GM19351 (cell line): Measurements from ENCODE around the gene VMP1.
"Not testable (repeated sequence)": the region's sequence is repeated elsewhere in the genome, so short reads cannot be mapped to it uniquely, and the experiment has no call there.

ENCODE experiments used
- ATAC-seq: cut with Tn5 transposase; IDR thresholded peaks from one replicate; pipeline ENCODE4 v1.9.1; 2021; ENCODE audit warnings: mild to moderate bottlenecking, moderate library complexity; ENCODE audit not compliant: unreplicated experiment

Gene VMP1

DNA sequence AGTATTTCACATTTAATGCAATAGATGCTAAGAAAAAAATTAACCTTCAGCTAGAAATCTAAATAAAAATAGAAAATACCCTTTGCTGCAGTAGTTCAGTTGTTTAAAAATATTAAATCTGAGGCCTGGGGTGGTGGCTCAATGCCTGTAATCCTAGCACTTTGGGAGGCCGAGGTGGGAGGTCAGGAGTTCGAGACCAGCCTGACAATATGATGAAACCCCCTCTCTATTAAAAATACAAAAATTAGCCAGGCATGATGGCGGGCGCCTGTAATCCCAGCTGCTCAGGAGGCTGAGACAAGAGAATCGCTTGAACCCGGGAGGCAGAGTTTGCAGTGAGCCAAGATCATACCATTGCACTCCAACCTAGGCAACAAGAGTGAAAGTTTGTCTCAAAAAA is 98.9 kb downstream of the VMP1 start:
- ATAC-seq, result not testable (repeated sequence)

DNA sequence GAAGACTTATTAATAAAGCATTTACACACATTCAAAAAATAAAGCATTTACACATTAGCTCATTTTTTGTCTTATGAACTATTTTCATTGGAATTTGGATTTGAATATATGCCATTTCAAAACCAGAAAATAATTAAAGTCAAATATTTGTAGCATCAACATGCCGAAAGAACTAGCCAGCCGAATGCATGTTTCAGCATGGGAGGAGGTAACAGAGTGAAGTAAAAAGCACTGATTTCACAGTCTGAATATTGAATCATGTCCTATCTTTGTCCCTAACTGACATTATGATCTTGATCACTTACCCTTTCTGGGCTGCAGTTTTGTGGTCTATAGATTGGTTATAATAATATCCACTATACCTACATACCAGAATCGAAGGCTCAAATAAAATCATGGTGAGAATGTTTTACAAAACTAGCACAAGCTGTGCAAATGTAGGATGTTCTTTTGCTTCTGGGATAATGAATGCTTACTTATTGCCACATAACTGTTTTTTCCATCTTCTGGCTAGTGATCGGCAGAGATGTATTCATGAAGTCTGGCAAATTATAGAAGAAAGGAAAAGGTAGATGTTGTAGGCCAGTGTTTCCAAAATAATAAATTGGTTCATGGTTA is 100.5 kb downstream of the VMP1 start:
- no peak for ATAC-seq

DNA sequence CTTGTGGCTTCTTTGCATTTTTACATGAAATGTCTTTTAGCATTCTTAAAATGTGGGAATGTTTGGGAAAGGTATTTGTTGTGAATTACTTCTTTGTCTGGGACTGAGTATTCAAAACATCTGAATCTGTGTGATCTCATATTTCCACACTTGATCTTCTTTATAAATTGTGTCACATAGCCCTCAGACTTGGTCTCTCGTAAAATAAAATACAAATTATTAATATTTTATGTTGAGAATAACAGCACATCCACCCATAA is 103.4 kb downstream of the VMP1 start:
- ATAC-seq, result no peak

GRCh38 chr17:59811209-59811608 is 103.8 kb downstream of the VMP1 start:
- no peak for ATAC-seq

GRCh38 chr17:59812139-59812538 is 104.7 kb downstream of the VMP1 start:
- no peak for ATAC-seq

- ATAC-seq, result no peak
Measured at GRCh38 chr17:59814276-59814675, 106.8 kb downstream of the VMP1 start.

- no peak for ATAC-seq
Measured at GRCh38 chr17:59814685-59815084, 107.2 kb downstream of the VMP1 start.

DNA sequence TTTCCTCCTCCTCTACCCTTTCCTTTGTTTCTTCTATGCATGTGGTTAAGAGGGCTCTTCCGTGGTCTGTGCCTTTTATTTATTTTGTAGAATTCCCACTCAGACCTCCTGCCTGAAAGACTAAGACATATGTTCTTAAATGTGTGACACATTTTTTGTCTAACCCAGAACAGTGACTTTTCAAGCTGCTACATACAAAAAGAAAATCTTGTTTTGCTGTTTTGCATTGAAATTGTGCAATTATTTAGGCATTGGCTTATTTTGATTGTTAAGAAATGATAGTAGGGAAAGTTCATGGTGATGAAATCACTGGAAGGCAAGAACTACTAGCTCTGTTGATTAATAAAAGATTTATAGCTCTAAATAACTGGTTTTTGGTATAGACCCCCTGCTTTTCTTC is 108.5 kb downstream of the VMP1 start:
- no peak for ATAC-seq

DNA sequence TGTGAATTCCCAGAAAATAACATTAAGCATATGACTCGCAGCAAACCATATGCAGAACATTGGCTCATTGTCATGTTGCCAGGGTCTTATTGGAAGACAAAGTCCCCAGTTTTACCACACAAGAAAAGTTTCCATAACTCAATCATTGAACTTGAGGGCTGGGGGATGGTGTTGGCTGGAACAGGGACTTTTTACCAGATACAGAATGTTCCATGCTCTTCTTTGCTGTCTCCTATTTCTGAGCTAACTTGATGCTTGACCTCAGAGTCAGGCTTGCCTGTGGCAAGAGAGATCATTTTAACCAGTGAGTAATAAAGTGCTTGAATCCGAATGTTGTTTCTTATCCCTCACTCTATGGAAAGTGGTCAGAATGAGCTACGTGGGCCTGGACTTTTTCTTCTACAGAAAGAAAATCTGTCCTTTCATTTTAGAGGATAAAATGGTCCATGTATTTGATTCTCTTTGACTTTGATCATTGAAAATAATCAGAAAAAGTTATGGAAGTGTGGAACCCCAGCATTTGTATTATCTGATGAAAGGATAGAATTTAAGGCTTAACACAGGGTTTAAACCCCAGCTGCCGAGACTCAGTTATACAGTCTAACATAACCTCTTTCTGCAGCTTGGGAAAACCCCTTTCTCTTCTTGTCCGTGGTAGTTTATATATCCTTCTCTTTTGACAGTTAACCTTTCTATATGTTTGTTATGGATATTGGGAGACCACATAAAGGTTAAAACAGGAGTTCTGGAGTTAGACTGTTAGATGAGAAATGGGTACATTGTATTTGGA is 118.3 kb downstream of the VMP1 start:
- no peak for ATAC-seq

GRCh38 chr17:59826706-59827453 is 119.4 kb downstream of the VMP1 start:
- no peak for ATAC-seq

GRCh38 chr17:59827721-59828477 is 120.4 kb downstream of the VMP1 start:
- ATAC-seq, result no peak

DNA sequence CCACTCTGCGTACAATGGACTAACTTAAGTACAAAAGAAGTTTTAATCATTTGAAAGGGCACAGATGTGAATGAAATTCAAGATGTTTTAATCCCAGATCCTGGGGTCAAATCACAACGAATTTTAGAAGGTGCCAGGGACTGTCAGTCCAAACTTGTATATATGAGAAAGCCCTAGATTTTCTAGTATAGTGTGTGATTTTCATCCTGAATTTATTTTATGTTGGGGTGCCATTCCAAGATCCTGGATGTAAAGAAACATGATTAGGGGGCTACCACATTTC is 121.0 kb downstream of the VMP1 start:
- no peak for ATAC-seq

GRCh38 chr17:59828819-59829216 is 121.4 kb downstream of the VMP1 start:
- ATAC-seq, result not testable (repeated sequence)

- peak; percentile 76 for ATAC-seq
Measured at GRCh38 chr17:59829217-59830006, 122.0 kb downstream of the VMP1 start.

DNA sequence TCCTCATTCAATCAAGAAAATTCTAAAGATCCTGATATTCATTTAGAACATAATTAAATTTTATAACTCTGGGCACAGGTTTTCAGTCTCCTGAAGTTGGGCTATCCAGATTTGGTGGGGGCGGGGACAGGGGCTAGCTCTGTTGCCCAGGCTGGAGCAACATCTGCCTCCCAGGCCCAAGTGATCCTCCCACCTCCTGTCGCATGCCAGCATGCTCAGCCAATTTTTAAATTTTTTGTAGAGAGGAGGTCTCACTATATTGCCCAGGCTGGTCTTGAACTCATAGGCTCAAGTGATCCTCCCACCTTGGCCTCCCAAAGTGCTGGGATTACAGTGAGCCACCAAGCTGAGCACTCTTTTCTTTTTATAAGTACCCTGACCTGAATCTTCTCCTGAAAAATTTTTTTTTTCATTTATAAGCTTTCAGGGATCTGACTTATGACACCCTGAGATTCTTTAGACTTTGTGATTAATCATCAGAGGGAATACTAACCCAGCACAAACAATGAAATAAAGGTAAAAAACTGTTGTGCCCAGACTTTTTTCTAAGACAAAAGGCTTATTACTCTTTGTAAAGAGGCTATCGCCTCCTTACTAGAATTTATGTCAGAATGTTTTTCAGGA is 122.7 kb downstream of the VMP1 start:
- no peak for ATAC-seq

DNA sequence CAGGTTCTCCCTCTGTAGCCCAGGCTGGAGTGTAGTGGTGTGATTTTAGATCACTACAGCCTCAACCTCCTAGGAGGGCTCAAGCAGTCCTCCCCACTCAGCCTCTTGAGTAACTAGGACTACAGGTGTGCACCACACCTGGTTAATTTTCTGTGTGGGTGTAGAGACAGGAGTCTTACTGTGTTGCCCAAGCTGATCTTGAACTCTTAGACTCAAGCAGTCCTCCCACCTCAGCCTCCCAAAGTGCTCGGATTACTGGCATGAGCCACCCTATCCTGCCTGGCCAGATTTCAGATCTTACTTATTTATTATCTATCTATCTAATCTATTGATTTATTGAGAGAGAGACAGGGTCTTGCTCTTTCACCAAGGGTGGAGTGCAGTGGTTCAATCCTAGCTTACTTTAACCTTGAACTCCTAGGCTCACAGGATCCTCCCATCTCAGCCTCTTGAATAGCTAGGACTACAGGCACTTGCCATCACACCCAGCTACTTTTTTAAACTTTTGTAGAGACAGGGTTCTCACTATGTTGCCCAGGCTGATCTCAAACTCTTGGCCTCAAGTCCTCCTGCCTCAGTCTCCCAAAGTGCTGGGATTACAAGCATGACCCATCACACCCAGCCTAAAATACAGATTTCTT is 123.5 kb downstream of the VMP1 start:
- no peak for ATAC-seq

GRCh38 chr17:59832883-59833379 is 125.5 kb downstream of the VMP1 start:
- ATAC-seq, result no peak

- peak; percentile 83 for ATAC-seq
Measured at GRCh38 chr17:59837308-59838051, 130.0 kb downstream of the VMP1 start.
